Lower lobe of right lung (tissue), 2 donors: ENCODE data around the gene INPP5A. TPM values are rescaled to one million over a fixed set of nuclear protein-coding genes. Genes with fewer than 3 reads are reported as not detected.
"Not testable (repeated sequence)": the region's sequence is repeated elsewhere in the genome, so short reads cannot be mapped to it uniquely, and the experiment has no call there.

Experiments used
- ATAC-seq, 2 donors: fragments of 200-7000 bp; cut with Tn5 transposase; one replicate each; pipeline ENCODE4 v1.9.1; 2020 to 2022; ENCODE audit warnings: mild to moderate bottlenecking in 2 of 2, moderate library complexity in 2 of 2
- DNase-seq: peaks from one replicate; pipeline ENCODE4 v3.0.0-alpha.2; 2020
- H3K27ac ChIP-seq: fragments of 200-600 bp; one replicate; pipeline ENCODE4 v1.8.0; 2022
- H3K27me3 ChIP-seq: fragments of 200-600 bp; one replicate; pipeline ENCODE4 v1.8.0; 2022; ENCODE audit warnings: low read depth
- H3K36me3 ChIP-seq: fragments of 200-600 bp; one replicate; pipeline ENCODE4 v1.8.0; 2022; ENCODE audit warnings: mild to moderate bottlenecking
- H3K4me1 ChIP-seq: fragments of 200-600 bp; one replicate; pipeline ENCODE4 v1.8.0; 2022
- H3K4me3 ChIP-seq: fragments of 200-600 bp; one replicate; pipeline ENCODE4 v1.8.0; 2022; ENCODE audit warnings: mild to moderate bottlenecking
- H3K9me3 ChIP-seq: fragments of 200-600 bp; one replicate; pipeline ENCODE4 v1.8.0; 2022
- CTCF ChIP-seq: fragments of 200-600 bp; IDR thresholded peaks from one replicate; pipeline ENCODE4 v1.8.0; 2022; ENCODE audit warnings: antibody characterized with exemption, mild to moderate bottlenecking
- intact Hi-C: fragments of 100-400 bp; cut with DNase I; formaldehyde crosslinking; loops from one replicate; pipeline ENCODE4 v1.11.0; 2022
- total RNA-seq: library from RNA; stranded (reverse); fragmentation: NEBNext Ultra II Directional; extraction: Animal tissue kit (Norgen Biotek cat#: 25700); gene quantifications from one replicate; pipeline ENCODE4 v1.2.1, GENCODE V29; 2021
- donor health status: DM: no; HTN: yes; CAD: no; lungs with severe emphysema.

INPP5A gene
- total RNA-seq, 1 donor from 2014 or later = 34.1 TPM

GRCh38 chr10:132788180-132788830 is 250.7 kb downstream of the INPP5A start:
- DNase-seq (no peak), ATAC-seq (no peak)
- intact Hi-C loops = no loop called here
- TF ChIP-seq CTCF = no peak
- H3K4me3 ChIP-seq = no peak overlapping the region
- peaks cover 81% of the 10 kb centered on the region for H3K27me3 ChIP-seq
- no peaks in the 10 kb centered on the region for H3K9me3 ChIP-seq
- no peak overlapping the region for H3K27ac ChIP-seq
- peaks cover 15% of the 10 kb centered on the region for H3K4me1 ChIP-seq
- H3K36me3 ChIP-seq = no peaks in the 10 kb centered on the region

GRCh38 chr10:132788831-132789219 is 251.2 kb downstream of the INPP5A start:
- ATAC-seq = no peak
- Histone ChIP-seq H3K27me3 (peaks cover 80% of the 10 kb centered on the region), H3K36me3 (no peaks in the 10 kb centered on the region), H3K4me1 (peaks cover 15% of the 10 kb centered on the region), H3K4me3 (no peak overlapping the region), H3K27ac (no peak overlapping the region), H3K9me3 (no peaks in the 10 kb centered on the region)
- intact Hi-C loops = no loop called here
- no peak for TF ChIP-seq CTCF
- no peak for DNase-seq

- no peaks in the 10 kb centered on the region for H3K9me3 ChIP-seq
- no peak overlapping the region for H3K27ac ChIP-seq
- DNase-seq (no peak), ATAC-seq (no peak)
- TF ChIP-seq CTCF = no peak
- no peaks in the 10 kb centered on the region for H3K36me3 ChIP-seq
- H3K4me3 ChIP-seq = no peak overlapping the region
- intact Hi-C loops = no loop called here
- H3K4me1 ChIP-seq = peaks cover 15% of the 10 kb centered on the region
- peaks cover 78% of the 10 kb centered on the region for H3K27me3 ChIP-seq
Observed at GRCh38 chr10:132789659-132790148, 252.1 kb downstream of the INPP5A start.

- no peak overlapping the region for H3K27ac ChIP-seq
- DNase-seq = no peak
- peaks cover 15% of the 10 kb centered on the region for H3K4me1 ChIP-seq
- peaks cover 75% of the 10 kb centered on the region for H3K27me3 ChIP-seq
- TF ChIP-seq CTCF = no peak
- H3K36me3 ChIP-seq = no peaks in the 10 kb centered on the region
- no peaks in the 10 kb centered on the region for H3K9me3 ChIP-seq
- no peak for ATAC-seq
- no peak overlapping the region for H3K4me3 ChIP-seq
- intact Hi-C loops = no loop called here
Observed at GRCh38 chr10:132790470-132790869, 252.9 kb downstream of the INPP5A start.

GRCh38 chr10:132790934-132791829 is 253.6 kb downstream of the INPP5A start:
- DNase-seq = no peak
- Histone ChIP-seq H3K4me3 (no peak overlapping the region), H3K27me3 (peaks cover 72% of the 10 kb centered on the region), H3K9me3 (no peaks in the 10 kb centered on the region), H3K27ac (no peak overlapping the region), H3K36me3 (no peaks in the 10 kb centered on the region), H3K4me1 (peaks cover 15% of the 10 kb centered on the region)
- TF ChIP-seq CTCF = no peak
- no peak for ATAC-seq
- intact Hi-C loops = no loop called here

- ATAC-seq = not testable (repeated sequence)
- peaks cover 63% of the 10 kb centered on the region for H3K27me3 ChIP-seq
Observed at GRCh38 chr10:132792099-132792498, 254.5 kb downstream of the INPP5A start.

More at GRCh38 chr10:132792099-132792498, 254.5 kb downstream of the INPP5A start:
- H3K4me1 ChIP-seq, H3K9me3 ChIP-seq, intact Hi-C loops, H3K36me3 ChIP-seq, H3K27ac ChIP-seq, DNase-seq, H3K4me3 ChIP-seq: not testable (repeated sequence)
